HCT116 (cell line): ENCODE data around the gene ADPRS. TPM values are rescaled to one million over a fixed set of nuclear protein-coding genes. Genes with fewer than 3 reads are reported as not detected.

Experiments
- ATAC-seq: fragments of 200-7000 bp; cut with Tn5 transposase; 2 replicates; pipeline ENCODE4 v1.9.1; 2020; ENCODE audit warnings: mild to moderate bottlenecking, moderate library complexity
- BruUV-seq: library from RNA; stranded (reverse); fragments of 400-500 nt; replicated peaks from 2 replicates; lab custom pipeline; 2021; lab: Mats Ljungman, UMichigan
- CTCF ChIA-PET: fragments of 300-600 bp; sonication (Branson Sonifier 250); formaldehyde crosslinking; loops from one replicate; lab custom pipeline; 2021; ENCODE audit warnings: antibody characterized with exemption; lab: Charles Lee
- POLR2A ChIA-PET: fragments of 300-600, 350-600 bp; sonication (Branson Sonifier 250); formaldehyde crosslinking; loops from one replicate; lab custom pipeline; 2021; ENCODE audit warnings: antibody characterized with exemption; lab: Charles Lee
- RAD21 ChIA-PET, 2 experiments: fragments of 300-600 bp; sonication (Branson Sonifier 250); formaldehyde crosslinking; loops; one replicate each; lab custom pipeline; 2023; ENCODE audit warnings: low total read pairs in 2 of 2; ENCODE audit not compliant: uncharacterized antibody in 2 of 2, unreplicated experiment in 2 of 2, low non-redundant PET in 1 of 2; lab: Charles Lee
- DNase-seq: peaks from one replicate; pipeline ENCODE4 v3.0.0-alpha.2; 2010; ENCODE audit warnings: low read depth, low spot score
- H2AFZ ChIP-seq: fragments of 200-600 bp; shearing (Covaris generic), sonication (generic); 2 replicates; pipeline ENCODE4 v1.6.1; 2017; ENCODE audit warnings: low read depth, mixed run types, mixed read lengths, antibody characterized with exemption, low read length; ENCODE audit not compliant: poor library complexity, severe bottlenecking
- H3K27ac ChIP-seq: 2 replicates; pipeline ENCODE4 v1.5.1; 2012; ENCODE audit warnings: low read depth, low read length
- H3K27me3 ChIP-seq: fragments of 200-600 bp; sonication (generic); 2 replicates; pipeline ENCODE4 v1.6.1; 2016; ENCODE audit warnings: mixed run types, low read length, mixed read lengths; ENCODE audit not compliant: insufficient read depth
- H3K36me3 ChIP-seq, 2 experiments: fragments of 200-500 bp in 1 of 2; fragments of 200-600 bp in 1 of 2; sonication (Bioruptor generic) in 1 of 2; sonication (generic) in 1 of 2; 2 replicates each; pipeline versions ENCODE4 v1.5.1 to v1.6.1; 2014 to 2016; ENCODE audit warnings: low read length in 2 of 2, inconsistent platforms in 1 of 2, mixed read lengths in 1 of 2, mixed run types in 1 of 2; ENCODE audit not compliant: insufficient read depth in 2 of 2, control insufficient read depth in 1 of 2
- H3K4me1 ChIP-seq, 2 experiments: fragments of 200-600 bp in 1 of 2; sonication (generic) in 1 of 2; 2 replicates each; pipeline versions ENCODE4 v1.5.1 to v1.6.1; 2012 to 2017; ENCODE audit warnings: low read length in 2 of 2, inconsistent platforms in 1 of 2, mild to moderate bottlenecking in 1 of 2, mixed read lengths in 1 of 2, mixed run types in 1 of 2, moderate library complexity in 1 of 2; ENCODE audit not compliant: insufficient read depth in 2 of 2, control insufficient read depth in 1 of 2
- H3K4me2 ChIP-seq: fragments of 200-600 bp; sonication (generic); 2 replicates; pipeline ENCODE4 v1.6.1; 2017; ENCODE audit warnings: mixed run types, low read length, mixed read lengths
- H3K4me3 ChIP-seq, 2 experiments: fragments of 200-600 bp in 1 of 2; sonication (generic) in 1 of 2; replicated peaks in 1 of 2; 2 replicates each; pipeline ENCODE4 v1.5.1; 2011 to 2016; ENCODE audit warnings: low read length in 2 of 2, control low read depth in 1 of 2, low read depth in 1 of 2, mild to moderate bottlenecking in 1 of 2, mixed read lengths in 1 of 2, mixed run types in 1 of 2
- H3K79me2 ChIP-seq: fragments of 200-600 bp; sonication (generic); 2 replicates; pipeline ENCODE4 v1.6.1; 2017; ENCODE audit warnings: mild to moderate bottlenecking, mixed run types, low read length, moderate library complexity, mixed read lengths; ENCODE audit not compliant: insufficient read depth
- H3K9ac ChIP-seq: fragments of 200-600 bp; sonication (generic); 2 replicates; pipeline ENCODE4 v1.6.1; 2016; ENCODE audit warnings: low read length, mixed read lengths
- H3K9me2 ChIP-seq: fragments of 200-600 bp; sonication (generic), shearing (Covaris generic); 2 replicates; pipeline ENCODE4 v1.6.1; 2017; ENCODE audit warnings: mixed run types, mild to moderate bottlenecking, moderate library complexity; ENCODE audit not compliant: insufficient read depth
- H3K9me3 ChIP-seq, 2 experiments: fragments of 200-500 bp in 1 of 2; fragments of 200-600 bp in 1 of 2; sonication (Bioruptor generic) in 1 of 2; sonication (generic) in 1 of 2; 2 replicates each; pipeline ENCODE4 v1.6.1; 2014 to 2017; ENCODE audit warnings: low read length in 2 of 2, mixed read lengths in 2 of 2, inconsistent platforms in 1 of 2, low read depth in 1 of 2, mild to moderate bottlenecking in 1 of 2, mixed run types in 1 of 2, moderate library complexity in 1 of 2; ENCODE audit not compliant: control insufficient read depth in 1 of 2, insufficient read depth in 1 of 2
- H4K20me1 ChIP-seq: fragments of 200-600 bp; sonication (generic), shearing (Covaris generic); 2 replicates; pipeline ENCODE4 v1.6.1; 2017; ENCODE audit warnings: mixed run types, mild to moderate bottlenecking, moderate library complexity; ENCODE audit not compliant: insufficient read depth
- EZH2 ChIP-seq: fragments of 200-600 bp; sonication (generic); IDR thresholded peaks from 2 replicates; pipeline ENCODE4 v1.6.1; 2017; ENCODE audit warnings: antibody characterized with exemption, mixed run types
- EZH2phosphoT487 ChIP-seq: fragments of 200-600 bp; IDR thresholded peaks from 2 replicates; pipeline ENCODE4 v1.6.1; 2018; ENCODE audit warnings: antibody characterized with exemption, borderline replicate concordance
- JUND ChIP-seq: IDR thresholded peaks from 2 replicates; pipeline ENCODE4 v1.6.1; 2012
- SRF ChIP-seq: IDR thresholded peaks from 2 replicates; pipeline ENCODE4 v1.6.1; 2012; ENCODE audit warnings: low read depth
- TCF7L2 ChIP-seq: IDR thresholded peaks from 2 replicates; pipeline ENCODE4 v1.7.0; 2011; ENCODE audit warnings: borderline replicate concordance, inconsistent platforms; ENCODE audit not compliant: insufficient read depth, insufficient read length; ENCODE audit errors: extremely low read depth
- ZBTB33 ChIP-seq: IDR thresholded peaks from 2 replicates; pipeline ENCODE4 v1.6.1; 2011; ENCODE audit warnings: mild to moderate bottlenecking, low read length, moderate library complexity; ENCODE audit not compliant: insufficient replicate concordance; ENCODE audit errors: extremely low read depth
- intact Hi-C: fragments of 100-400 bp; cut with micrococcal nuclease; formaldehyde crosslinking; loops from 2 replicates; pipeline ENCODE4 v1.10.0; 2022
- total RNA-seq: library from RNA; stranded (reverse); gene quantifications from one replicate; pipeline ENCODE4 v1.2.1, GENCODE V29; 2021; ENCODE audit not compliant: unreplicated experiment

The ADPRS gene
- total RNA-seq, 1 experiment from 2014 or later, result 28.2 TPM

GRCh38 chr1:36100376-36100775 lies 11.7 kb downstream of the ADPRS start (continued):
- no peak for TF ChIP-seq EZH2
- no peak for TF ChIP-seq TCF7L2
- TF ChIP-seq SRF, result no peak
- TF ChIP-seq, all 23 proteins: peak for 0

GRCh38 chr1:36101546-36101945 lies 12.9 kb downstream of the ADPRS start:
- Histone ChIP-seq H3K36me3 (no peaks in the 10 kb centered on the region), H2AFZ (no peak overlapping the region), H3K4me2 (no peak overlapping the region), H3K9ac (no peak overlapping the region), H3K9me3 (no peaks in the 10 kb centered on the region), H4K20me1 (no peaks in the 10 kb centered on the region), H3K79me2 (no peaks in the 10 kb centered on the region), H3K27me3 (no peaks in the 10 kb centered on the region), H3K27ac (no peak overlapping the region), H3K9me2 (no peaks in the 10 kb centered on the region), H3K4me3 (no peak overlapping the region), H3K4me1 (peaks cover 0 to 22% of the 10 kb centered on the region in 2 experiments; a peak in 2 of 4 replicates)
- DNase-seq (no peak), ATAC-seq (no peak)
- BruUV-seq, result no TSS peak
- TF ChIP-seq JUND (no peak), EZH2phosphoT487 (no peak), ZBTB33 (no peak)
- ChIA-PET CTCF (interaction anchor here (0.5 to 2.5 kb wide), 3 partner anchors 33 to 184 kb away, joined by 4 to 17 read pairs (median 4); no protein-coding TSS in a partner anchor), RAD21 (interaction anchor here in 1 of 2 experiments (2.7 kb wide), 1 partner anchor 33 kb away, joined by 16 read pairs; no protein-coding TSS in a partner anchor), POLR2A (no interaction called here)
- intact Hi-C loops, result loop anchor here (5.0 to 10.0 kb wide), 2 partner anchors 321 to 453 kb away; no protein-coding TSS in a partner anchor
